D721Med (cell line): ENCODE measurements around the gene ACTR3C.
"Not testable (repeated sequence)": the region's sequence is repeated elsewhere in the genome, so short reads cannot be mapped to it uniquely, and the experiment has no call there.

Experiments
- DNase-seq: peaks from one replicate; pipeline ENCODE4 v3.0.0; 2011; ENCODE audit warnings: low spot score; ENCODE audit not compliant: insufficient read length
- FAIRE-seq: peaks from 2 replicates; lab custom pipeline; 2011; peaks lifted over from hg19 to GRCh38; lab: Jason Lieb, UNC
- TF ChIP-seq, protein P1 (sequence below): IDR thresholded peaks from 2 replicates; pipeline ENCODE4 v1.5.1; 2012; ENCODE audit warnings: mild to moderate bottlenecking, control low read depth; ENCODE audit not compliant: insufficient read depth; ENCODE audit errors: missing control alignments

ACTR3C gene

DNA sequence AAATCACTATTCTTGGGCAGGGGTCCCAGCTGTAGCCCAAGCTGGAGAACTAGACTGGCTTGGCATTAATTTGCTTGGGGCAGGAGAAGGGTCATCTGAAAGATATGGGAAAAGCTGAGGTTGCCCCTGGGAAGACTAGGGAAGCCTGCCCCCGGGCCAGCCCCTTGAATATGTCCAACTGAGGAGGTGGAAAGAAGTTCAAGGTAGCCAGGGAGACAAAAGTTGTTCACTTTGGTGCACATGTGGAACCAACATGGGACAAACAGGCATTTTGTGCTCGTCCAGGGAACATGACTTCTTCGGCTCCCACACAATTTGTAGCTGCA is 1.6 kb downstream of the ACTR3C start:
- FAIRE-seq (no peak), DNase-seq (no peak)
- TF ChIP-seq, protein P1, sequence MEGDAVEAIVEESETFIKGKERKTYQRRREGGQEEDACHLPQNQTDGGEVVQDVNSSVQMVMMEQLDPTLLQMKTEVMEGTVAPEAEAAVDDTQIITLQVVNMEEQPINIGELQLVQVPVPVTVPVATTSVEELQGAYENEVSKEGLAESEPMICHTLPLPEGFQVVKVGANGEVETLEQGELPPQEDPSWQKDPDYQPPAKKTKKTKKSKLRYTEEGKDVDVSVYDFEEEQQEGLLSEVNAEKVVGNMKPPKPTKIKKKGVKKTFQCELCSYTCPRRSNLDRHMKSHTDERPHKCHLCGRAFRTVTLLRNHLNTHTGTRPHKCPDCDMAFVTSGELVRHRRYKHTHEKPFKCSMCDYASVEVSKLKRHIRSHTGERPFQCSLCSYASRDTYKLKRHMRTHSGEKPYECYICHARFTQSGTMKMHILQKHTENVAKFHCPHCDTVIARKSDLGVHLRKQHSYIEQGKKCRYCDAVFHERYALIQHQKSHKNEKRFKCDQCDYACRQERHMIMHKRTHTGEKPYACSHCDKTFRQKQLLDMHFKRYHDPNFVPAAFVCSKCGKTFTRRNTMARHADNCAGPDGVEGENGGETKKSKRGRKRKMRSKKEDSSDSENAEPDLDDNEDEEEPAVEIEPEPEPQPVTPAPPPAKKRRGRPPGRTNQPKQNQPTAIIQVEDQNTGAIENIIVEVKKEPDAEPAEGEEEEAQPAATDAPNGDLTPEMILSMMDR: no peak

DNA sequence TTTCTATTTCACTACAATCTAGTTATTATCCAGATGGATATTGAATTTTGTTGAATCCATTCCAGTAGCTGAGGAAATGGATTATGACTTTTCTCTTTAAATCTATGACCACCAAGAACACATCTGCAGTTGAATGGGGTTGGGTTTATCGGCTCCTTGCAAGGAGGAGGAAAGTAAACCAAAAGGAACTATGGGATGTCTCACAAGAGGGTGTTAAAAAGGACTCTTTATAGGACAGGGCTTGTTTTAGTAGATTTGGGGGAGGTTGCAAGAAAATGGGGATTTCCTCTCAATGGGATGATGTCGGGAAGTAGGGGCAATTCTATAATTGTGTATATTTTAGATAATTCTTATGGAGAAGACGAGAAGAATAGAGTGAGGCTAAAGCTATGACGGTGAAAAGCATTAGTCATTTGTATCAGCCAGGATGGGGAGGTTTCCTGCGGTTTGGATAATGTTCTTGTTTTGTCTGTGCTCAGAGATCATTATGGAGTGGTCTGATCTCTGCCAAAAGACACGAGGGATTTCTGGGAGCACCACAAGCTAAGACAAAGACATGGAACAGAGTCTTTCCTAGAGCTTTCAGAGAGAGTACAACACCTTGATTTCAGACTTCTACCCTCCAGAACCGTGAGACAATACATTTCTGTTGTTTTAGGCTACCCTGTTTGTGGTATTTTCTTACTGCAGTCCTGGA is 5.4 kb downstream of the ACTR3C start:
- TF ChIP-seq, protein P1: no peak
- FAIRE-seq (no peak), DNase-seq (no peak)

GRCh38 chr7:150316987-150317386 is 6.4 kb downstream of the ACTR3C start:
- DNase-seq: not testable (repeated sequence)

GRCh38 chr7:150314639-150315239 is 8.6 kb downstream of the ACTR3C start:
- TF ChIP-seq, protein P1: no peak
- FAIRE-seq (no peak), DNase-seq (no peak)

More at GRCh38 chr7:150316987-150317386, 6.4 kb downstream of the ACTR3C start:
- not testable (repeated sequence) for FAIRE-seq

- DNase-seq (no peak), FAIRE-seq (no peak)
- TF ChIP-seq, protein P1: no peak
These were observed 9.5 kb downstream of the ACTR3C start for GRCh38 chr7:150313870-150314269.

- TF ChIP-seq, protein P1: no peak
- FAIRE-seq (no peak), DNase-seq (no peak)
These were observed 10.0 kb downstream of the ACTR3C start for GRCh38 chr7:150313367-150313809.

DNA sequence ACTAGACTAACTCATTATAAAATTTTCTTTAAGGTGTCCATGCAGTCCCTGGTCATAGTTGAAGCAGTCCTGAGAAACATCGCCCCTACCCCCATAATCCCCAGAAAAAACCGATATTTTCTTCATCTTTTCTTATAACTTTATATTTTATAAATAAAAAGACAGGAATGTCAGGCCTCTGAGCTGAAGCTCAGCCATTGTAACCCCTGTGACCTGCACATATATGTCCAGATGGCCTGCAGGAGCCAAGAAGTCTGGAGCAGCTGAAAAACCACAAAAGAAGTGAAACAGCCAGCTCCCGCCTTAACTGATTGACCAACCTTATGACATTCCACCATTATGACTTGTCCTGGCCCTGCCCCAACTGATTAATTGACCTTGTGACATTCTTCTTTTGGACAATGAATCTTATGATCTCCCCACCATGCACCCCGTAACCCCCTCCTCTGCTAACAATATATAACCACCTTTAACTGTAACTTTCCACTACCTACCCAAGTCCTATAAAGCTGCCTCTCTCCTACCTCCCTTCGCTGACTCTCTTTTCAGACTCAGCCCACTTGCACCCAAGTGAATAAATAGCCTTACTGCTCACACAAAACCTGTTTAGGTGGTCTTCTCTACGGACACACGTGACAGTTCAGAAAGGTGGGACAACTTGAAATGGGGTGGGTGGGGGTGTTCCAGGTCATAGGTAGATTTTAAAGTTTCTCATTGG is 10.5 kb downstream of the ACTR3C start:
- not testable (repeated sequence) for DNase-seq, FAIRE-seq

GRCh38 chr7:150311711-150312110 is 11.6 kb downstream of the ACTR3C start:
- FAIRE-seq: no peak
- TF ChIP-seq, protein P1: no peak
- no peak for DNase-seq
